Lower leg skin (tissue), 4 donors: ENCODE measurements around the gene TNN. TPM values are rescaled to one million over a fixed set of nuclear protein-coding genes. Genes with fewer than 3 reads are reported as not detected.

ENCODE experiments used
- DNase-seq, 2 donors: peaks; one replicate each; pipeline ENCODE4 v3.0.0-alpha.2; 2019; ENCODE audit warnings: low spot score in 2 of 2
- H3K4me3 ChIP-seq: fragments of 200-600 bp; sonication (generic); 2 replicates; pipeline ENCODE4 v1.5.1; 2017; ENCODE audit warnings: mild to moderate bottlenecking, low read depth; ENCODE audit not compliant: poor library complexity, severe bottlenecking
- POLR2A ChIP-seq, 2 donors: fragments of 450-650 bp; IDR thresholded peaks; one replicate each; pipeline ENCODE4 v1.6.1; 2016 to 2017; ENCODE audit warnings: antibody characterized with exemption in 2 of 2, mild to moderate bottlenecking in 1 of 2, moderate library complexity in 1 of 2
- WGBS, 2 donors: methylation state at CpG; one replicate each; pipeline ENCODE4 v1.1.5; 2018; 5-methylcytosine and 5-hydroxymethylcytosine counted together
- intact Hi-C: fragments of 100-400 bp; cut with DNase I; formaldehyde crosslinking; loops from one replicate; pipeline ENCODE4 v1.15.0; 2023; ENCODE audit warnings: low total_unique reads
- total RNA-seq, 4 donors: library from RNA; depleted of rRNA; stranded (reverse); fragments of >200 nt; gene quantifications; one replicate each; pipeline ENCODE4 v1.1.0, GENCODE V29; 2016
- TF ChIP-seq, protein P1 (sequence below), 3 donors: fragments of 450-650 bp; IDR thresholded peaks; one replicate each; pipeline ENCODE4 v1.5.1; 2016; ENCODE audit warnings: antibody characterized with exemption in 3 of 3, mild to moderate bottlenecking in 3 of 3, moderate library complexity in 2 of 3

TNN gene
- total RNA-seq, 4 donors from 2014 or later = 0.30 to 2.5 (median 0.84) TPM

DNA sequence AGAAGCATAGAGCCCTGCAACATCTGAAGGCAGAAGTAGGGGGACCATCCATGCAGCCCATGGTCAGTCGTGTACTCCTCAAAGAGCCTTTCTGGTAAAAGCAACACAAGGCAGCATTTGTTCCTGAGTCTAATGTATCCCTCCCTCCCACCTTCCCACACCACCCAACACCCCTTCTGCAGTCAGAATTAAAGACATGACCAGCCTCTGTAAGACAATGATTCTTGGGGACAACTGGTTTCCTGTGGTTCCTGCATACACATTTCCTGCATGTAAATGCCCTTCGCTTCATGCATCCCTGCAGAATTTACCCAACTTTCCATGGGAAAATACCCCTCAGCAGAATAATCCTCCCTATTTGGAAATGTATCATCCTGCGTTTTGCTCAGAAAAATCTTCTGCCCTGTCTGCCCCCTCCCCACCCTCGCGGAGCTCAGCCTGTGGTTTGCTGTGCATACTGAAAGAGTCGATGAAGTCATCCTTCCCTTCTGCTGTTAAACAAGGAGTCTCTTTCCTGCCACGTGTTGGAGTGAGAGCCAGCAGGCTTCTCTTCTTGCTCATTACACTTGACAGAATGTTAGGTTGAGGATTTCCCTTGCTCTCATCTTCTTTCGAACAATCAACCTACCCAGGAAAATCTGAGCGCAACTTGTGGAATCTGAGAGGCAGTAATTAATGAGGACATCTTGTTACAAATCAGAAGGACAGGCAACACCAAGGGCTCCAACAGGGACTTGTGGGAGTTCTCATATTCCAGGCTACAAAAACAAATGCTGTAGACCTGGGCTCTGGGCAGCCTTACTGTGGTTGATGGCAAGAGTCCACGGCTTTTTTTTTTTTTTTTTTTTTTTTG, 4.7 kb downstream of the TNN start:
- 17 to 26% methylated on average over 10 of the region's 10 CpGs for WGBS, 2 donors
- DNase-seq = peak in 1 of 2 donors; percentile 15
- H3K4me3 ChIP-seq = no peak overlapping the region
- no peak for TF ChIP-seq POLR2A (IDR thresholded peaks at IDR 0.05)
- TF ChIP-seq, protein P1, sequence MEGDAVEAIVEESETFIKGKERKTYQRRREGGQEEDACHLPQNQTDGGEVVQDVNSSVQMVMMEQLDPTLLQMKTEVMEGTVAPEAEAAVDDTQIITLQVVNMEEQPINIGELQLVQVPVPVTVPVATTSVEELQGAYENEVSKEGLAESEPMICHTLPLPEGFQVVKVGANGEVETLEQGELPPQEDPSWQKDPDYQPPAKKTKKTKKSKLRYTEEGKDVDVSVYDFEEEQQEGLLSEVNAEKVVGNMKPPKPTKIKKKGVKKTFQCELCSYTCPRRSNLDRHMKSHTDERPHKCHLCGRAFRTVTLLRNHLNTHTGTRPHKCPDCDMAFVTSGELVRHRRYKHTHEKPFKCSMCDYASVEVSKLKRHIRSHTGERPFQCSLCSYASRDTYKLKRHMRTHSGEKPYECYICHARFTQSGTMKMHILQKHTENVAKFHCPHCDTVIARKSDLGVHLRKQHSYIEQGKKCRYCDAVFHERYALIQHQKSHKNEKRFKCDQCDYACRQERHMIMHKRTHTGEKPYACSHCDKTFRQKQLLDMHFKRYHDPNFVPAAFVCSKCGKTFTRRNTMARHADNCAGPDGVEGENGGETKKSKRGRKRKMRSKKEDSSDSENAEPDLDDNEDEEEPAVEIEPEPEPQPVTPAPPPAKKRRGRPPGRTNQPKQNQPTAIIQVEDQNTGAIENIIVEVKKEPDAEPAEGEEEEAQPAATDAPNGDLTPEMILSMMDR (IDR thresholded peaks at IDR 0.05) = no peak
- intact Hi-C loops = no loop called here

DNA sequence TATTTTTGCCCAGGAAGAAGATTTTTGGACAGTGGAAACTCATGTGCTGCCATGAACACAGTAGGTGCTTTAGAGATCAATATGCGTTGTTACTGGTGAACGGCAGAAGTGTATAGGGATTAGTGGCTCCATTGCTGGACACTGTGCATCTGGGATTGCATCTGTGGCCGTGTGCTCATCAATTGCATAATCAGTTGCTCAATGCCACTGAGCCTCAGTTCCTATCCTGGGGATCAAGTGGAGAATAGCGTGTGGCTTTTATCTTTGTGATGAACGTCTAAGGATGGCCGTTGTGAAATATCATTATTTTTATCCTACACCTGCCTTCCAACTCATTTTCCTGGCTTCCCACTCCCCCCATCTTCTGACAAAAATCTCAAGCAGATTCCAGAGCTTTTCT, 5.4 kb downstream of the TNN start:
- no peak overlapping the region for H3K4me3 ChIP-seq
- TF ChIP-seq POLR2A (IDR thresholded peaks at IDR 0.05) = no peak
- TF ChIP-seq, protein P1 (IDR thresholded peaks at IDR 0.05) = no peak
- intact Hi-C loops = no loop called here
- WGBS, 2 donors = 38 to 47% methylated on average over 6 of the region's 6 CpGs
- DNase-seq = peak in 1 of 2 donors; percentile 25

DNA sequence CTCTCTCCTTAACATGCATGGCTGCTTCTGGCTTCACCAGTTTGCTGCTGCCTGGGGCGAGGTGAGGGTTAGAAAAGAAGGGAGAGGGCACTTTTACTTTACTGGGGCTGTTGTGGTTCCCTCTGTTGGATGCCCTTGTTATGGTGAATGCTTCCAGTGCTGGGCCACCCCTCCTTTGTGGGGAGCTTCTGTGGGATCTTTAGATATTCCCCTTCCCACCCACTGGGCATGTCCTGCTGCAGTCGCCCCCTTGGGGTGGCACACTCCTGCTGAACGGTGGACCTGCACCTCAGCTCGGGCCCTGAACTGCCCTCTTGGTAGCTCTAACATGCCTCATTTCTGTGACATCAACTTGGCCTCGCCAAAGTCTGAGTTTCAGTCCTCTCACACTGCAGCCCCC, 6.0 kb downstream of the TNN start:
- no peak overlapping the region for H3K4me3 ChIP-seq
- intact Hi-C loops = no loop called here
- WGBS, 2 donors = 65 to 70% methylated on average over 5 of the region's 5 CpGs
- no peak for DNase-seq
- no peak for TF ChIP-seq POLR2A (IDR thresholded peaks at IDR 0.05)
- TF ChIP-seq, protein P1 (IDR thresholded peaks at IDR 0.05) = no peak

DNA sequence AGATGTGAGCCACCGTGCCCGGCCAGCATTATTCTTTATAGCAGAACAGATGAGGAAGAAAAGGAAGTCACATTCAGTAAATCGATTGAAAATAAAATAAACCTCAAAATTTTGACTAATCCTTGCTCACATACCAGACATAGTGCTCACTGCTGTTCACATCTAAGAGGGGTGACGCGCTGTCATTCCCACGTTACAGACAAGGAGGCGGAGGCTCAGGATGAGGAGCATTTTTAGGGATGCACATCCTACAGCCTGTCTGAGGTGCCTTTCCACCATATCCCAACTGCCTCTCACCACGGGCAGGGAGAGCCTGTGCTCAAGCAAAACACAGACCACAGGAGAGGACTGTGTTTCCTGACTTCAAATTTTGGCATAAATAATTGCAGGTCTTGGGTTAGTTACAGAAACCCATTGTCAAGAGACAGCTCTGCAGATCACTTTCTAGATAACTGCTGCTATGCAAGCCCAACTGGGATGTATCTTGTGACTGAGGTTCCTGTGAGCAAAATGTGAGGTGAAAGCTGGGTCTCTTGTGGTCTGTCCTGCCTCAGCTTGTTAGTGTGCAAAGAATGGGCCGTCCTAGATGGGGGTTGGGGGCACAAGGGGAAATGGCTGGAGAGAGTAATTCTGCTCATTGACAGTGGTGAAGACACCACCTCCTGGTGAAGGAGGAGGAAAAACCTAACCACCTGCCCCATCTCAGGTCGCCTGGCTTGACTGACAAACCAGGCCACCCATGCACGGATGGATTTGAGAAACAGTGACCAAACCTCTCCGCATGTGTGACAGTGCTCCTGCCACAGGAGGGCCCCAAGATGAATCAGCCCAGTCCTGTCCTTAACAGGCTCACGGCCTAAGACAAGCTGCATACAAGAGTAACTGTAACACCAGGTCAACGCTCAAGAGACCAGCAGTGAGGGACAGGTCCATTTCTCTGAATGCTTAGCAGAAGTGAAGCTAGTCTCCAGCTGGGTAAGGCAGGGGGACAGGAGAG, 8.2 kb downstream of the TNN start:
- WGBS, 2 donors = 71 to 76% methylated on average over 14 of the region's 14 CpGs
- intact Hi-C loops = no loop called here
- no peak overlapping the region for H3K4me3 ChIP-seq
- DNase-seq = no peak
- TF ChIP-seq, protein P1 (IDR thresholded peaks at IDR 0.05) = no peak
- TF ChIP-seq POLR2A (IDR thresholded peaks at IDR 0.05) = no peak

DNA sequence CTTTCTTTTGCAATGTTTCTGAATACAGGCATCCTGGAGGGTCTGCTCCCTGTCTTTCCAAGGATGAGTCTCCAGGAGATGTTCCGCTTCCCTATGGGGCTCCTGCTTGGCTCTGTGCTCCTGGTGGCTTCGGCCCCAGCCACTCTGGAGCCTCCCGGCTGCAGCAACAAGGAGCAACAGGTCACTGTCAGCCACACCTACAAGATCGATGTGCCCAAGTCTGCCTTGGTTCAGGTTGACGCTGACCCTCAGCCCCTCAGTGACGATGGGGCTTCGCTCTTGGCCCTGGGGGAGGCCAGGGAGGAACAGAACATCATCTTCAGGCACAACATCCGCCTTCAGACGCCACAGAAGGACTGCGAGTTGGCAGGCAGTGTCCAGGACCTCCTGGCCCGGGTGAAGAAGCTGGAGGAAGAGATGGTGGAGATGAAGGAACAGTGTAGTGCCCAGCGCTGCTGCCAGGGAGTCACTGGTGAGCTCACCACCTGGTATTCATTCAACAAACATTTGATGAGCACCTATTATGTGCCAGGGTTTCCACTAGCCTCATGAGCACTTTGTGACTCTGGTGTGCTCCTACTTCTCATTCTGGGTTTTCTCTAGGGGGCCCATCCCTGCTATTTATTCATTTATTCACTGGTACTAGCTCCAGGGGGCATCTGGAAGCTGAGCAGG, 9.9 kb downstream of the TNN start:
- WGBS, 2 donors = 88 to 93% methylated on average over 11 to 12 of the region's 12 CpGs
- no peak overlapping the region for H3K4me3 ChIP-seq
- intact Hi-C loops = no loop called here
- no peak for TF ChIP-seq POLR2A (IDR thresholded peaks at IDR 0.05)
- TF ChIP-seq, protein P1 (IDR thresholded peaks at IDR 0.05) = no peak
- DNase-seq = no peak
